Measurements from ENCODE around the gene FOXG1. TPM values are rescaled to one million over a fixed set of nuclear protein-coding genes. Genes with fewer than 3 reads are reported as not detected.

FOXG1 gene
- total and polyA plus RNA-seq, 9 of the 15 experiments (the other 6 are each of a cell fraction or from before 2014, with no cell fraction given), result 0.56 to 3.7 (median 0.85) TPM

- TF ChIP-seq SMC3 (conservative IDR thresholded peaks at IDR 0.05; ENCODE audit: insufficient read depth, low read depth, low read length) (peak; percentile 32; the same call in 1 of the 2 replicates), ATF3 (IDR thresholded peaks at IDR 0.05) (no peak), ATF3 (CRISPR knock-in tag; conservative IDR thresholded peaks at IDR 0.05) (no peak), ZBTB34 (CRISPR knock-in tag; IDR thresholded peaks at IDR 0.05) (no peak), TSC22D4 (tag; IDR thresholded peaks at IDR 0.05) (no peak), HIVEP1 (CRISPR knock-in tag; IDR thresholded peaks at IDR 0.05) (no peak), ZNF518B (CRISPR knock-in tag; IDR thresholded peaks at IDR 0.05) (no peak), POLR2H (tag; IDR thresholded peaks at IDR 0.05; ENCODE audit: low read depth) (no peak), MLX (CRISPR knock-in tag; conservative IDR thresholded peaks at IDR 0.05) (no peak), PHTF2 (CRISPR knock-in tag; IDR thresholded peaks at IDR 0.05) (no peak), C11orf30 (IDR thresholded peaks at IDR 0.05; ENCODE audit: low read depth) (no peak), RAD21 (CRISPR knock-in tag; conservative IDR thresholded peaks at IDR 0.05 in 1 of 2, IDR thresholded peaks at IDR 0.05 in 1 of 2) (peak; percentile 23 to 51; a peak in 3 of 4 replicates)
Observed at GRCh38 chr14:28756884-28757570, 9.6 kb upstream of the FOXG1 start (continued).
